ENCODE data around the gene MAPKAP1.

The MAPKAP1 gene

DNA sequence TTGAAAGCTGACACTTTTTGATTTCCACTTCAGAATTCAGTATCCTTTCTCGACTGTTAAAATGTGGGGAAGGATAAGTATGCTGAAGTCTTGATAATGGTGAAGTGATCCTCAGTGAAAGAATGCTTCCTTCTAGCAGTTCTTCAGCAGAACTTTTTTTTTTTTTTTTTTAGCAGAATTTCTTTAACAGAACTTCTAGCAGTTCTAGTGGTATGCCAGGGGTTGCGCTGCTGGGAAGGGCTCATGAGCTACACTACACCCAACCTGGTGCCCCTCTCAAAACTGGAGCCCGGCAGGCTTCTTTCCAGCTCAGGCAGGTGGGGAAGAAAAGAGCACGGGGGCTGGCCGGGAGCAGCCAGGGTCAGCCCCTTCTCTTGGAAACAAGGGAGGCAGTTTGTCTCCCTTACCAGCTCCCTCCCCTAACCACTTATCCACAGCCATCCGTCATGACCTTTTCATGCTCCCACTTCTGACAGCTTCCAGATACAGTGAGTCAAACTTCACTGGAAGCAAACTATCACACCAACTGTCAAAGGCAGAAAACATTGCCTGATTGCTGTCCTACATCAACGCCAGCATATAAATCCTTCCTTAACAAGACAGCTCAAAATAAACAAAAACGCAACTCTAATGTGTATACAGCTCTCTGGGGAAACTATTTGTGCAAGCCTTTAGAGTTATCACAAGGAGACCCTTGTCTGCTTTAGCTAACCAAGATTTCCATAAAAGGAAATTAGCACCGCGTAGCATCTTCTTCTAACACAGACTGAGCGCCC is 233.9 kb downstream of the MAPKAP1 start:
- DNase-seq: no peak

DNA sequence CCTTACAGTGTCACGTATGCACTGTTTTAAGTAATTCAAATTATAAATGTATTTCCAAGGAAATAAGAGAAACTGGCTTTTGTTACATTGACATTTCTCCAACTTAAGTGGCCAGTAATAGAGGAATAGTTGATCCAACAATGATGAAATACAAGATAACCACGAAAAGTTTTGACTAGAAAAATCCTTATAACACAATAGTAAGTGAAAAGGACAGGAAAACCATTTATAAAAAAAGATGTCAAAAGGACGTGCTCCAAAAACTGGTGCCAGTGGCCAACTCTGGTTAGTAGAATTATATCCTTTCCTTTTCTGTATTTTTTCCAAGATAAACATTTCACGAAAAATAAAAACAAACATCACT is 234.5 kb downstream of the MAPKAP1 start:
- DNase-seq: no peak

DNA sequence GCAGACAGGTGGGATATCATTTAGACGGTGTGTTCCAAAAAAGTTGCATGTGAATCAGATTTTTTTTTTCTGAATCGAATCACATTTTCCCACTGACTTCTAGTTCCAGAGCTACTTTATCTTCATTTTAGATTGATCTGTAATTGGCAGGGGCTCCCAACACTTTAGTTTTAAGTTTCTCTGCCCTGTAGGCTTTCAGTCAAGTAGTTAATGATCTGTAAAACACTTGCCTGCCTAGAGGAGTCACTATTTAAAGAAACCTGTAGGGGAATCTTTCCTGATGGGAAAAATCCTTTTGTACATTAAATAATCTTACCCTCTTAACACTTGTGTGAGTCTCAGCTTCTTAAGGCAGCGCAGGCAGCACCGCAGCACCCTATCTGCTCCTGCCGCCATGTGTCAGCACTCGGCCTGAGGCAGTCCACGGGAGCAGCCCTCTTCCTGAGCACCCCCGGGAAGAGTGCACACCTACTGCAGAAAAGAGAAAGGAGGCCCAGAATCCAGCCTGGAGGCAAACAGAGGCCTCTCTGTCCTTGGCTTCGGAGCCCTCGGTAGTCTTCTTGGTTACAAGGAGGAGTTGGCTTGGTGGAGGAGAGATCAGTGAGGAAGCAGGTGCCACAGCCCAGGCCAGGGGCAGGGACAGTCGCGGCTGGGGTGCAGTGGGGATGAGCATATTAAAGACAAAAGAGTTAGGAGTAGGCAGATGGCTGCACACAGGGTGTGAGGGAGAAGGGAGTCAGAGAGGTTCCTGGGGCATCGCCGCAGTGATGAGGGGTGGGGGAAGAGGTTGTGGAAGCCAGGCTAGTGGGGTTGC is 236.0 kb downstream of the MAPKAP1 start:
- no peak for DNase-seq

DNA sequence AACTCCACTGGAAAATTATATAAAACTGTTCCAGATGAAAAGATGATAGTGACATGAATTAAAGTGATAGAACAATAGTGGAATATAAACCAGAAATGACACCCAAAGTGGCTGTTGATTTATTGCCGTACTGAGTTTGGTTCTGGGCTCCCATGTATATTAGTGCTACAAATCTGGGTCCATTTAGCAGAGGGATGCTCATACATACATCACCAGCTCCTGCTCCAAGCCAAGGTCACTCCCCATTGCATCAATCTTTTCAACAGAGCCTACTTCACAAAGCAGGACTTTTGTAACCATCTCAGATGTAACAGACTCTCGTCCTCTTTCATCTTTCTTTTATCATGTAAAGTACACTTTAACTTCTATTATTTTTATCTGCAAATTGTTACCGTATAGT is 236.8 kb downstream of the MAPKAP1 start:
- no peak for DNase-seq

DNA sequence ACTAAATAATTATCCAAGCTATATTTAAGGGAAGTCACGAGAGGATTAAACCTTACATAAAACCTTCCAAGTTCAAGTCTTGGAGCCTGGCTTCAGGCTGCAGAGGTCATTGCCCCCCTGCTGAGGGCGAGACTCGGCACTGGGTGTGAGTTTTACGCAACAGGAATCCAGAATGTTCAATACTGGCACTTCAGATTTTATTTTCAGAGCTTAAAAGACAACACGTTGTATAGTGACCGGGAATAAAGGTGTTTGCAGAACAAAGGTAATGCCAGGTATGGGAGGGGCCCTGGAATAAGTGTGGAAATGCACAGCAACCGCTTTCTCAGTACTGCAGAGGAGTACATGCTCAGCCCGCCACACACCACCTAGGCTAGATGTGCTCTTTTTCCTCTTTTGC is 238.4 kb downstream of the MAPKAP1 start:
- DNase-seq: no peak

DNA sequence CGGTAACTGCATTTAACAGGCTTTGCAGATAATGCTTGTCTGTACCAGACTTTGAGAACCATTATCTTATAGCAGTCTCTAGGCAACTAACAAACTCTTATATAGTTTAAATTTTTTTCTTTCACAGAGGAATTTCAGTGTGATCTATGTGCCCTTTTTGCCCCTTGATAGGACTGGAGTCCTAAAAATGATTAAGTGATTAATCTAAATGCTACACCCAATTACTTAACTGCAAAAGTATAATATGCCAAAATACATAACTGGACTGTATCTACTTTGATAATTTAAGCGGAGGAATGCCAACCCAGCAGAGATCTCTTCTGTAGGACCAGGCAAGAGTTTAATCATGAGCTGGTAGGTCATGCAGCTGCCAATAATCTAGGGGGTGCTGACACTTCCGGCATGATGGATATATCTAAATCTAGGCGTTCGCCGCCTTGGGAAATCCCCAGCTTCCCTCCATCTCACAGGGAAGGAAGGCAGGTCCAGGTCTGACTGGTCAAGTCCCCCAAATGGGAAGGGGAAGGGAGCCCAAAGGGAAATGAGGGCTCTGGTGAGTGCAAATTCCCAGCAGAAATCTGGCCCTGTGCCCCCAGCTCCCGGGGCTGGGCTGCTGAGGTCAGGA is 239.8 kb downstream of the MAPKAP1 start:
- no peak for DNase-seq

DNA sequence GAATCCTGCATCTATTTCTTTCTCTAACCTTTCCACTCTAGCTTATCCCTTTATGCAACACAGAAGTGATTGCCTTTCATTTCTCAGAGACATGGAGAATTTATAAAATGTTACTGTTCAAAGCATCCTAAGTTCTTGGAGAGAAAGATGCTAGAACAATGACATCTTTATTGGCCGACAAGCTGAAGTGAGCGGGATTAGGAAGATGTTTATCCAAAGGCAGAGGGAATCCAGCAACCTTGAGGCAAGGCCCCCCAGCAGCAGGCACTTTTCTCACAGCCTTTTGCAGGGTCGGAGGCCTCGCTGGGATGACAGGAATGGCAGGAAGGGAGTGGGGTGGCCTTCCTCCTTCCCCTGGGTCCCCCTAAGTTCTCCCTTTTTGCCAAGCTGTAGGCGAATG is 240.6 kb downstream of the MAPKAP1 start:
- DNase-seq: no peak

DNA sequence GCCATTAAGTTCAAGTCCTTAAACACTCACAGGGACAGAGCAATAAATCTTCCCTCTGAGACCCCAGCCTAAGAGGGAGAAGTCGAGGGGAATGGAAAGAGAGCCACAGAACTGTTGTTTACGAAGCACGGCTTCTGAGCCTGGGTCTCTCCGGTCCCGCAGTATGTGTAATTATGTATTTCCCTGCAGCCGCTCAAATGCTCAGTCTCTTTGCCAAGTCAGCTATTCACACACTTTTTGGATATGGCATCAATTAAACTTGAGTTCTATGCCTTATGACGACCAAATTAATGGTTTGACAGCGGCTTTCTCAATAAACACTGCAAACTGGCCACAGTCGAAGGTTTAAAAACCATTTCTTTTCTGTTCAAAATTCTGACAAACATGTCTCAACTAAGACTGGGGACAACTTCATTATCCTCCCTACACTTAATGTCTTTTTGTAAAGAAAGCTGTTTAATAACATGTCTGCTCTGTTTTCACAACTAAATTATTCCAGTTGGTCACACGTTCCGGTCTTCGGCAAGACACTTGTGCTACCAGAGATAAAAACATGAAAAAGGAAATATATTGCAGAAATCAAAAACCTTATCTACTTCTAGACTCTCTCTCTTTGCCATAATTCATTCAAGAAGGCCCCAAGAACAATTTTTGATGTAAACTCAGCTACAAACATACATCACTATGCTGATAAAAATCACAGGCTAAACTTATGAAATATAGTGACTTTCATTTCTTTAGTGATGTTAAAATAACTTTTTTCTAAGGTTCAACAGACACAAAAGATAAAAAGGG is 242.2 kb downstream of the MAPKAP1 start:
- DNase-seq: no peak

DNA sequence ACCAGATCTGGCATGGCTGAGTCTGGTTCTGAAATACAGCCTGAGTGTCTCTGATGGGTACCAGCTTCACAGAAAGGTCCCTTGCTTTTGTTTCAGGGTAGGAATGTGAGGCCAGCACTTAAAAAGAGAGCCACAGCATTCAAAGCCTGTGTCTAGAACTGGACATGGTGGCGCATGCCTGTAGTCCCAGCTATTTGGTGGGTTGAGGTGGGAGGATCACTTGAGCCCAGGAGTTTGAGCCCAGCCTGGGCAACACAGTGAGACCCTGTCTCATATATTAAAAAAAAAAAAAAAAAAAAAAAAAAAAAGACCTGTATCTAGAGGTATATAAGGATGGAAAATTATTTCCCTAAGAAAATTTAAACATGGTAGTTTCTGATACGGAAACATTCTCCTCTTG is 243.1 kb downstream of the MAPKAP1 start:
- no peak for DNase-seq

DNA sequence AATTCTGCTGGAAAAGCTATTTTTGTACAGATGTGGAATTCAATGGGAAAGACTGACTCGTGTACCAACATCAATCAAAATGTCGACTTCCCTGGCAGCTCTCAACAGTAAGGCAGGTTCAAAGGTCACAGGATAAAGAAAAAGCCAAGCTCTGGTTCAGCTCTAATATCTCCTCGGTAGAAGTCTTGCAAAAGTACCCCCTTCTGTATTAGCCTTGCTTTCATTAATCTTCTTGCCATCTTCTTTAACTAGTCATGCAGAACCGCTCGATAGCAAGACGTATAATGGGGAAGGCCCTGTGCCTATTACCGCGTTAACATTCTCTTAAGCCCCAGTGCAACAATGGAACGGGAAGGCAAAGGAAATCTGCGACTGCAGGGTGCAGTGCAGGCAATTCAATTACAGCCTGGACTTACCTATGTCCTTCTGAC is 244.1 kb downstream of the MAPKAP1 start:
- no peak for DNase-seq

DNA sequence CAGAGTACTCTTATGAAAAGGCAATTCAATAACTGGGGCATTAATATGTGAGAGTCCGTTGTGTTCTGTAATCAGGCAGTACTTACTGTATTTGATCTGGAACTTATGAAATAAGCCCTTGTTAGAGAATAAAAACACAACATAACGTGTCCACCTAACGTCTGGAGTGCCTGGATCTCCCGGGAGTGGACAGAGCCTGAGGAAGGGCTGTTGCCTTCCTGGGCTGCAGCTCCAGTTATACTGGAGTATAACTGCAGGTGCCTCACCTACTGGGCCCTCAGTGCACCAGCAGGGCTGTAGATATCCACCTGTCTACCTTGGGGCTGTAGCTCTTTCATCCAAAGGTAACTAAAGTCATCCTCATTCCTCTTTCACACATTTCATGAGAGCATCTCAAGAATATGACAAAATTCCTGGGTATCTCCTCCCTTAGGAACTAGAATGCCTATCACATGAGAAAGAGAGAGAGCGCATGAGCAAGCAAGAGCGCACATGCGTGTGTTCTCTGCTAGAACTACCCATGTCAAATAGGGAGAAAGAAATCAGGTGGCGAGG is 245.3 kb downstream of the MAPKAP1 start:
- no peak for DNase-seq

DNA sequence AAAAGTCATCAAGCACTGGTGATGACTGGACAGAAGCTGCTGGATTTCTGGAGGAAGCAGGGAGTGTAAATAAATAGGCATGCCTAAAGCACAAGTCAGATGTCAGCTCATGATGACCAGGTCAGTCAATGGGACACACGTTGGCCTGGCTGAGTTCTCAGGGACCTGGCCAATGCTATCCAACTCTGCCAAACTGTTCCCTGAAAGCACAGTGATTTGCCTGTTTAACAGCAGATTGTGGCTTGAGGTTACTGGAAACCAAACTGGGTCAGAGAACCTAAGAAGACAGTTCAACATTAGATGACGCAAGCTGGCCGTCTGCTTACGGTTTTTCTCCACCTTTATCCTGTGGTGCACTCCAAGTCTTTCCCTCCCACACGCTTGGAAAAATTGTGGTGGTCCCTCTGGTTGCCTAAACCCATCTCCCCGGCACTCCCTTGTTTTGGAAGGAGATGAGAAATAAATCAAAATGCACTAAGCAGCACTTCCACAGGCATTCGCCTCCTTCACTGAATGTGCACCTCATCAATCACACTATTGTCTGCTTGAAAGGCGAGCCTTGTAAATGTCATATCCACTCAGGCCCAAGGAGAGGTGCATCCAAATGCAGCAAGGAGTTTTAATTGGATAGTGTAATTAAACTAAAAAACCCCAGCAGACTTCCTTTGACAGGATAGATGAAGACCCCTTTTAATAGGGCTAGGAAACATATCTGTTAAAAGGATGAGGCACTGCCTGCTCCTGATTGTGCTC is 245.9 kb downstream of the MAPKAP1 start:
- no peak for DNase-seq

DNA sequence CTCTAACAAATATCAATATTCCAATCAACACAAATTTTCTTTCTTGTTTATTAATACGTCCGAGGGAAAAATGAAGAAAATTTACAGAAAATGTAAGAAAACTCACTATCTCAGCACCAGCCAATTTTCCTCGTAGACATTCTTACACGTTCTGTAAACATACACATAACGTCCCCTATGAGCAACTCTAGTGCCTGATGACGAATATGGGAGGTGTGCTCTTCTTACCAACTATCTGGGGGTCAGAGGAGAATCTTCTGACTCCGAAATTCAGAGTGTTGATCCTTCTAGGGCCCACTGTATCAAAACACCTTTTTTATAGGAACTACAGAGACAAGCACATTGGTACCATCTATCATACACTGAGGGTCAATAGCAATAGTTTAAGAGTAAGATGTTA is 246.7 kb downstream of the MAPKAP1 start:
- no peak for DNase-seq

DNA sequence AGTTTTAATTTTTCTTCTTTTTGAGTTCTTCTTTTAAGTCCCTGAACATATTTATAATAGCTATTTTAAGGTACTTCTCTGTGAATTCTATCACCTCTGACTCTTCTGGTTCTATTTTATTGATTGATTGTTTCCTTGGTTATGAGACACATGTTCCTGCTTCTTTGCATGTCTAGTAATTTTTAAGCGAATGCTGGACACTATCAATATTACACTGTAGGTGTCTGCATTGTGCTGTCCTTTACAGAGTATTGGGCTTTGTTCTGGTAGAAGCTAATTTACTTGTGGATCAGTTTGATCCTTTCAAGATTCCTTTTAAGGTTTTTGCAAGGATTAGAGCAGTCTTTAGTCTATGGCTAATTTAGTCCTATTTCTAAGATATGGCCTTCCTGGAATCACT is 249.7 kb downstream of the MAPKAP1 start:
- no peak for DNase-seq

DNA sequence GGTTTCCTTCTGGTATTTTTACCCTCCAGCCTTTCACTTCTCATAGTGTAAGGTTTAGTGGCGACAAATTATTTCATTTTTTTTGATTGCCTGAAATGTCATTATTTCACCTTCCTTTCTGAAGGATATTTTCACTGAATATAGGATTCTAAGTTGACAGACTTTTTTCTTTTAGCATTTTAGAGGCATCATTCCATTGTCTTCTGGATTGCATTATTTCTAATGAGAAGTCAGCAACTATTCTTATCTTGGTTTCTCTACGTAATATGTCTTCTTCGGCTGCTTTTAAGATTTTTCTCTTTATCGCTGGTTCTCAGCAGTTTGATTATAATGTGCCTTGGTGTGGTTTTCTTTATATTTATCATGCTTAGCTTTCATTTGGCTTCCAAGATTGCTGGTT is 251.1 kb downstream of the MAPKAP1 start:
- no peak for DNase-seq

DNA sequence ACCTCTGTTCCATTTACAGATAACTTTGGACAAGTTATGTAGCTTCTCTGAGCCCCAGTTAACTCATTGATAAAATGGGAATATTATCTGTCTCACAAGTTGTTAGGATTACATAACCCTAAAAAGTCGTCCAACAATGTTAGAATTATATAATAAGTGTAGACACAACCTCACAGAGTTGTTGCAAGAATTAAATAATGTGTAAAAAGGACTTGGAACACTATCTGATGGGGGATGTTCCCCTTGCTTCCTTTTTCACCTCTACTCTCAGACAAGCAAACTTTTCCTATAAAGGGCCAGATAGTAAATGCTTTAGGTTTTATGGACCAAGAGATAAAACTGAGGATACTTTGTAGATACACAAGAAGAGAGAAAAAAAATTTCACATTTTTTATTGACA is 251.9 kb downstream of the MAPKAP1 start:
- no peak for DNase-seq

DNA sequence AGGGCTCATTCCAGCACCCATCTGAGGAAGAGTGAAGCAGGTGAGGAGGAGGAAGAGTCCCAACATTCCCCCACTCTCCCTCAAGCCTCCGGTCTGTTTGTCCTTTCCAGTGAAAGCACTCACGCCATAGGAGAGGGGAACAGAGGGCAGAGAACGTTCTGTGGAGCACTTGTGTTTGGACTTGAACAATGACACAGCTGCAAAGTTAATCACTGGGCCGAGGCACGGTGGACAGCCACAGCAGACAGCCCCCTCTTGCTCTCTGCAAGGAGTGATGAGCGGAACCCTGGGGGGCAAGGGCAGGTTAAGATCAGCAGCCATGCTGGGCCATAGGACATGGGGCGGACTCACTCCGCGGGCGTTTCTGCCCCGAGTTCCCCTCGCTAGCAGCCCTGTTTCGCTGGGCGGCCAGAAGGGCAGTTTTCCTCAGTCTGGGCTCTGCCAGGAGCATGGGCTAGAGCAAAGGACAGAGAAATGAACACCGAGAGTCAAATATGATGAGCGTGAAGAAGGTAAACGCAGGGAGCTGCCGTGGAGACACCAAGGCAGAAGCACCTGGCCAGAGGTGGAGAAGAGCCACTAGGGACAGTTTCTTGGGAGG is 259.7 kb downstream of the MAPKAP1 start:
- no peak for DNase-seq

DNA sequence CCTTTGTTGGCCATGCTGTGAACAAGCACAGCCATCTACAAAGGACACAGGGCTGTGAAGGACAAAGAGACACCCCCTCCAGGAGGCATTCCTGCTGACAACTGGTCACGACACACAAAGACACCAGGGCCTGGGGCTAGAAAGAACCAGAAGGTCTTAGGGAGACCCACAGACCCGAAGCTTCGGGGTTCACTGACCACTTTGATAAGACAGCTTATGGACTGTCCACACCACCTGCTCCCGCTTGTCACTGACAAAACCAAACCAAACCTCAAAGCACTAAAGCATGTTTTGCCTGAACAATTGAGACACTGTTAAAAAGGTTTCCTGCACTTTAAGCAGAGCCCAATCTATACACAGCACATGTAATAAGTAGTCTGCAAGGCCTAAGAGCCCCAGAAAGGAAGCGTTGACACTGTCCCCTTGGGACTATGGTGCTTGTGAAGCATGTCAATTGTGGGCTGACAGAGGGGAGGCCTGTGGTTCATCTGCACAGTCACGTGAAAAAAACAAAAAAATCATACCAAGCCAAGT is 260.4 kb downstream of the MAPKAP1 start:
- no peak for DNase-seq

DNA sequence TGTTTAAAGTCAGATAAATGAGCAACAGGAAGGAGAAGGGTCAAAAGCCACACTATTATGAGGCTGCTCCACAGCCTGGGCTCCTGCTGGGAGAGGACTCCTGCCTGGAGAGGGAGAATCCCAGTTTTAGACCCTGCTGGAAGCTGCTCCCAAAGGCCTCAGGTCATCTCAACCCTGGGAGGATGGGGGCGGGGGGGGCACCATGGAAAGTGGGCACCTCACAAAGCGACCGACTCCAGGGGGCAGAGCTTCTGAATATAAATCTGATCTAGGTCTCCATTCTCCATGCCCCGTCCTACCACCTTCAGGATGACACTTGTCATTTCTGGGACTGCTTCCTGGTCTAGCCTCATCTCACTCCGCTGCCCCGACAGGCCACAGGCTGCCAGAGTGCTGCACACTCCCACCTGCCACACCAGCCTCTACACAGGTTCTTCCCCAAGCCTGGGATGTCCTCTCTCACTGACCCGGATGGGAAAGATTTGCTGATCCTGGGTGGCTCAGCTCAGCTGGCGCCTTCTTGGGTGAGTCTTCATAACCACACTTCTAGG is 262.0 kb downstream of the MAPKAP1 start:
- no peak for DNase-seq

DNA sequence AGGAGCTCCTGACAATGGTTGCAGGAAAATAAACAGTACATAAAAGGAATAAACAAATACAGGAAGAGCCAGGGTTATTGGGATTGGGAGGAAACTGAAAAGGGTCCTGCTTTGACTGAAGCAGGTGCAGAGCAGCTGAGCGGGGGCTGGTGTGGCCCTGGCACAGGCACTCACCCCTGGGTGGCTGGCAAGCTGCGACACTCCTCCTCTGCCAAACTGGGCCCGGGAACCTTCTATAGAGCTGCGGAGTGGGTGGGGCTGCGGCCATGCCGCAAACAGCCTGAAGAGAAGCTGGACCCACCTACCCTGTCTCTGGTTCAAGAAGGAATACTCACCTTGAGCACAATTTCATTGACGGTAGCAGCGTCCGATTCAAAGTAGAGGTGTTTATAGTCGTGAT is 262.8 kb downstream of the MAPKAP1 start:
- no peak for DNase-seq

DNA sequence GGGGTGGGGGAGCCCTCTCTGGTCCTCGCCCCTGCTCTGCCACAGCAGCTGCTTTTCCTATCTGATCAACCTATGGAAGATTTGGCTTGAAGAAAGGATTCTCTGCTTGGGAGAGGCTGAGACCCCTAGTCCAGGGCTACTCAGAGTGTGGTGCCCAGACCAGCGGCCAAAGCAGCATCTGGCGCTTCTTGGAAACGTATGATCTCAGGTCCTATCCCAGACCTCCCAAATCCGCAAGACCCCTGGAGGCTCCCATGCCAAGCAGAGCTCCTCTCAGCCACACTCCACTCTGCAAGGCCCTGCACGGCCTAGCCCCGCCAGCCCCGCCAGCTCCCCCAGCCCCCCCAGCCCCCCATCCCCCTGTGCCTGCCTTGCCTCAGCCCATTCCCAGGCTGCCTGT is 263.6 kb downstream of the MAPKAP1 start:
- DNase-seq: no peak

Measured in DMS153 (cell line).